HG03558 (cell line): ENCODE results near the gene OR5I1.
"Not testable (repeated sequence)": the region's sequence is repeated elsewhere in the genome, so short reads cannot be mapped to it uniquely, and the experiment has no call there.

Source experiments
- ATAC-seq: cut with Tn5 transposase; IDR thresholded peaks from one replicate; pipeline ENCODE4 v1.9.1; 2021; ENCODE audit warnings: moderate number of reproducible peaks; ENCODE audit not compliant: unreplicated experiment; ENCODE audit errors: extremely low read depth

OR5I1 gene

DNA sequence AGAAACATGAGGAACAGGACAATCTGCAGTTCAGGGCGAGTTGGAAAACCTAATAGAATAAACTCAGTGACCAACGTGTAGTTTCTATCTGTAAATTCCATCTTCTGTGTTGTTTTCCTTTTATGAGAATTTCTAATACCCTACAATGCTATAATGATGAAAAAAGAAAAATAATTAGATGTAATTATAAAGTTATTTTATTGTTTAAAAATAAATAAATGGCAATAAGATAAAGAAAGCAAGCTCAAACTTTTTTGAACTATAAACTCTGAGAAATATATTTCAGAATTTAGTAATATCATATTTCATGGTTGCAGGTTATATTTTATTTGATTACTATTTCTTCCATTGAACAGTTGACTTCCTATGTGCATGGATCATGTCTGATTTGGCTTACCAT lies at the start of gene OR5I1:
Gene OR5I1 (minus strand): TSS at position 101 of the 400 bp plus-strand sequence. CDS start 0 bp downstream, at position 101.
- no peak for ATAC-seq

DNA sequence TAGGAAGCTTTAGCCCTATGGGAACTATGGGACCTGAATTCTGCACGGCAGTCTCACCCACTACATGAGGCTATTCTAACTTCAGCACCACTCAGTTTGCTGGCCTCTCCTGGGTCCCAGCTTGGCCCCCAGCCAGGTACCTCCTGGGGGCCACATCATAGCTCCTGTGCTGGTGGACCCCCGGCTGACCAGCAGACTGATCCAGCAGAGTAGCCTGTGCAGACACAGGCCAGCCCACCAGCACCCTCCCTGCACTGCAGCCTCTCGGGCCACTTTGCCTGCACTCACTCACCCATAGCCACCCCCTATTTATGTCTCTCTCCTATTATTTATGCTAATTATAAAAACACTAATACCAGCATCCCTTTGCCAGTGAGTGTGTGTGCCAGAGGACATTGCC lies 34.7 kb upstream of the OR5I1 start:
- no peak for ATAC-seq

DNA sequence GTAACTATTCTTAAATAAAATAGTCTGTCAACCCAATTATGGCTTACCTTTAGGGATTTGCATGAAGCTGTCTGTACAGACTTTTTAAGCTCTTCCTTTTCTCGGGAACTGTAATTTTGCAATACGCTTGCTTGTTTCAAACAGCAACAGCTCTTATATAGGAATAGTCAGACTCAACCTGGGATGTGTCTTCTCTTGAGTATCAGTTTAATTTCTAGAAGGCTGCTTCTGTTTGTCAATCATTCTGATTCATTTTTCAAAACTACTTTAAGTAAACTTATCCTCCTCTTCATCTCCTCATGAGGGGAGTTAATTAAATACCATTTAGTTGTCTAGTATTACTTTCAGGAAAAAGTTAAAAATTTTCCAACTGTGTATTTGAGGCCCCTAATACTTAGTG lies 33.6 kb upstream of the OR5I1 start, which contains the start of gene OR10AG1:
Gene OR10AG1 (minus strand): TSS at position 101 of the 400 bp plus-strand sequence. CDS start 38 bp downstream, at position 63.
- no peak for ATAC-seq

DNA sequence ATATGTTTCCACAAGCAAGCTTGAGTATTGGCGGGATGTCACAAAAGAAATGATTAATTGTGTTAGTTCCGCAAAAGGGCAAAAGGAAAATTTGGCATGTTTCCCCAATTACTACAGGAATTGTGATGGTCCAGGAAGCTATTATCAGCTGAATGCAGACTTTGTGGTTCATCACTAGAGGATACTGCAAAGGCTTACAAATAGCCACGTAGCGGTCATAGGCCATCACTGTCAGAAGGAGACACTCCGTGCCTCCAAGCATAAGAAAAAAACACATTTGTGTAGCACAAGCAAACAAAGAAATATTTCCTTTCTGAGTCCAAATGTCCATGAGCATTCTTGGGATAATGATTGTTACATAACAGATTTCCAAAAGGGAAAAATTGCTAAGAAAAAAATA lies 31.7 kb upstream of the OR5I1 start:
- ATAC-seq = no peak

DNA sequence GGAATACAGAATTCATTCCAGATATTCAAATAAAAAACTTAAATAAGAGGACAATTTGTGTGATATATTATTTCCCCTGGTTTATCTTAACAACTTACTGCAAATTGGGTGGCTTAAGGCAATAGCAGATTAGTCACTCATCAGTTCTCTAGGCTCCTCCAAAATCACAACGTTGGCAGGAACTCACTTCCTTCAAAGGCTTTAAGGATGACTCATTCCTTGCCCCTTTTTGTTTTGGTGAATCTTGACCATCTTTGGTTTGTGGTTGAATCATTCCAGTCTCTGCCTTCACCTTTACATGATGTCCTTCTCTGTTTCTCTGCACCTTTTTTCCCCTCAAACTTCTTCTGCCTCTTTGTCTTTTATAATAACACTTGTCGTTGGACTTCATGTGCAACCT lies 30.2 kb upstream of the OR5I1 start:
- no peak for ATAC-seq

DNA sequence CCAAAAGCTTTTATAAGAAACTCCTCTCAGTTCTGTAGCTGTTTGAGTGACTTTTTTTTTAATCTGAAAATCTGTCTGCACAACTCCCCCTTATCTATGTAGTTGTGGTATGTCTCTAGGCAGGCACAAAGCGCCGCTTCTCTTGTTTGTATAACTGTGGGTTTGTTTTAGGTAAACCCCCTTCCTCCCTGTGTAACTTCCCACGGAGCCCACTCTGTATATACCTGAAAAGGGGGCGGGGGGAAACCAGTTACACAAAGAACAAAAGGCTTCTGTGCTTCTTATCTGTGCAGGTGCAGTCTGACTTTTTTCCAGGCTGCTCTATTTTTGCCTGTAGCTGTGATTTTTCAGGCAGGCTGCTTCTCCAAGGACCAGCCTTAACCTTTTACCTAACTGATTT lies 20.3 kb upstream of the OR5I1 start:
- ATAC-seq = no peak

DNA sequence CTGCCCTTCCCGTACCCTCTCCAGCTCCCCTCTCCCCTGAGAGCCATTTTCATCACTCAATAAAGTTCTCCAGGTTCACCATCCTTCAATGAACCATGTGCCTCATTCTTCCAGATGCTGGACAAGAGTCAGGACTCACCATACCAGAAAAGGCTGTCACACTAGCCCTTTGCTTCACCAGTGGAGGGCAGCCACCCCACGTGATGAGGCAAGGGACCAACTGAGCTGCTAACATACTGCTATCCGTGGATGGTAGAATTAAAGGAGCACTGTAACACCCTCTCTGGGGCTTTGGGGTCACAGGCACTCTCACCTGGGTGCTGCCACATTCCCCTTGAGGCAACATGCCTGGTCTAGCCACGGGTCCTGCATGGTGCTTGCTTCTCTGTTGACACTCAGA lies 13.1 kb upstream of the OR5I1 start:
- ATAC-seq = no peak

DNA sequence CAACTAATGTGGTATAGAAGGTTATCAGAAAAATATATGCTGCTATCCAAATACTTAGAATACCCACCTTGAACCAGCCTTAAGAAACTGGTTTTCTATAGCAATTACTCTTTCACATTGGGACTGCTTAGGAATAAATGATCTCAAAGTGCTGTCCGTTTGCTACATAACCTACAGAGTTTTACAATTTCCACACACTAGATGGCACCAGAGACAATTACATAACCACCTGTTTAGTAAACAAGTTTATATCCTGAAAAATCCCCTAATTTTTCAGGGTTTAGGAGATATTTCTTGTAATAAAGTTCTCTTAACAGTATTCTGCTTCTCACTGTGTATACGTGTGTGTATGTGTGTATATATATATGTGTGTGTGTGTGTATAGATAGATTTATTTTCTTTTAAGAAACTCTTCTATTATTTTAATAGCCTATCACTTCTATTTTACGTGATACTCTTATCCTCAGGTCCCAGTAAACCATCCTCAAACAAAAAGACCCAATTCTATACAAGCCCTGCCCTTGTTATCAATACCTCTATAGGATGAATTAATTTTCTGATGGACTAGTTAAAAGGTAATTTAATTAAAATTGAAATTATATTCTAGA lies 6.7 kb upstream of the OR5I1 start:
- ATAC-seq = no peak

DNA sequence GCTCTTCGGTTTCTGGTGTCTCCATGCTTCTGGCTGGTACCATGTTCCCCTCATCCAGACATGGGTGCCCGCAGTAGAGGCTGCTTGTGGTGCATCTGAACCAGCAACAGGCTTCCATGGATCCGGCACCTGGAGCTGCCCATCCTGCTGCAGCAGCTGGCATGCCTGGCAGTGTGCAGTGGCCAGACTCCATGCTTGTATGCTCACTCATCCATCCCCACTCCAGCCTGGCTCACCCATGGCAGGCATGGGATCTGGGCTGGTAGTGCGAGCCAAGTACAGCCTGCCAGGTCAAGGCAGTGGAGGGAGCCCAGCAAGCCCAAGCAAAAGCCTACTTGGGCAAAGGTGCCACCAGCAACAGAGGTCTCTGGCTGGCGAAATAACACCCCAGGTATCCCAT lies 15.7 kb downstream of the OR5I1 start:
- no peak for ATAC-seq

DNA sequence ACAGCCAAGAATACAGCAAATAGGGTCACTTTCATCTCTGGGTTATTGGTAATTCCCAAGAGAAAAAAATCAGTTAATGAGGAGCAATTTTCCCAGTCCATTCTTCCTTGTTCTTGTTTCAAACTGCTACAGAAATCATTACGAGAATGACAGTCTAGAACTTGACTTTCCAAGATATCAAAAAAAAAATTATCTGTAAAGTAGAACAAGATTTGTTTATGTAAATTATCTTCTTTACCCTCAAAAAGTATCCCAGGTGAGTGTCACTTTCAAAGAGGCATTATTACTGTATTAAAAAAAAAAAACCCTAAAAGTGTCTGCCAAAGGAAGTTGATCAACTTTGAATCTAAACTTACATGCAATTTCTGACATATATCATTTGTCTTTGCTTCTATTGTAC lies 21.7 kb downstream of the OR5I1 start, which contains the start of gene OR5W2:
Gene OR5W2 (minus strand): TSS at position 101 of the 400 bp plus-strand sequence. CDS start 0 bp downstream, at position 101.
- no peak for ATAC-seq

DNA sequence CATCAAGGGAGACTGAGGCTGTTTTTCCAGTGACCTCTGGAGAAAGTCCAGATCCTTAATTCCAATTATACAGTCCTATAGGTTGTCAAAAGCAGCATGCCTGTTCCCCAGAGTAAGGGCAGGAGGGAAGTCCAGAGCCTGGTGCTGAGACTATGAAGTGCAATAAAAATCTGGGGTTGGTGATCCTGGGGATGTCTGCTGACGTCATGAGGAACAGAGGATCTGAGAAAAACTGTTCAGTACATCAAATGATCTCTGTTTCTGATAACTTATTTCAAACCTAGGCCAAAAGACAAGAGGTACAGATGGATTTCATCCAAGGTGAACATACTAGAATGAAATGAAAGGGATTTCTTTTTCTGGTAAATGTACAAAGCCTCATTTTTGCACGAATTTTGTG lies 33.9 kb downstream of the OR5I1 start:
- no peak for ATAC-seq

DNA sequence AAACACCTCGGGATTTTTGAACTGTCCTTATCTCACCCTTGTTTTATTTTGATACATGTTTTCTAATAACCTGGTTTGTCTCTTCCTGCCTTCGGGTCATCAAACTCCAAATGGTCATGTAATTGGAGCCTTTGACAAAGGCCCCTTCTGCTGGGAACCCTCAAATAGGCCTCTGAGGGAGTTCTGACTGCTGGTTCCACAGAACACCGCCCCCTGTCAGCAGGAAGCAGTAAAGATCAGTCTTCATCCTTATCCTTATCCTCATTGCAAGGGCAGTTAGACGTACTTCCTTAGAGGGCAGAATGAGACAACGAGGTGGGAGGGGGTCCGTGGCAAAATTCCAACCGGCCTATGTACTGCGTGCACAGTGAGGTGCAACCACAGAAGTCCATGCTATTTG lies 41.0 kb downstream of the OR5I1 start:
- ATAC-seq = no peak

DNA sequence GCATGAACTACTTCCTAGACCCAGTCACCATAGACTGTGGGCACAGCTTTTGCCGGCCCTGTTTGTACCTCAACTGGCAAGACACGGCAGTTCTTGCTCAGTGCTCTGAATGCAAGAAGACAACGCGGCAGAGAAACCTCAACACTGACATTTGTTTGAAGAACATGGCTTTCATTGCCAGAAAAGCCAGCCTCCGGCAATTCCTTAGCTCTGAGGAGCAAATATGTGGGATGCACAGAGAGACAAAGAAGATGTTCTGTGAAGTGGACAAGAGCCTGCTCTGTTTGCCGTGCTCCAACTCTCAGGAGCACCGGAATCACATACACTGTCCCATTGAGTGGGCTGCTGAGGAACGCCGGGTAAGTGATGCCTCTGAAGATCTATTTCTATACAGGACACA lies 50.7 kb downstream of the OR5I1 start:
- ATAC-seq = not testable (repeated sequence)
